Breast epithelium (tissue), 3 donors: ENCODE measurements around the gene MAP10.

Experiments used
- CTCF ChIP-seq, 3 donors: fragments of 450-650 bp; IDR thresholded peaks; one replicate each; pipeline ENCODE4 v1.5.1; 2016 to 2017; ENCODE audit warnings: antibody characterized with exemption in 3 of 3, mild to moderate bottlenecking in 3 of 3, moderate library complexity in 3 of 3
- POLR2A ChIP-seq: fragments of 450-650 bp; IDR thresholded peaks from one replicate; pipeline ENCODE4 v1.6.1; 2016; ENCODE audit warnings: antibody characterized with exemption, mild to moderate bottlenecking, moderate library complexity
- POLR2AphosphoS5 ChIP-seq, 3 donors: sonication (generic); formaldehyde crosslinking; IDR thresholded peaks; one replicate each; pipeline ENCODE4 v1.6.1; 2017; ENCODE audit warnings: antibody characterized with exemption in 3 of 3

- TF ChIP-seq CTCF (IDR thresholded peaks at IDR 0.05) (no peak), POLR2AphosphoS5 (IDR thresholded peaks at IDR 0.05) (no peak), POLR2A (no peak)
Observed at GRCh38 chr1:232793944-232794343, 11.3 kb upstream of the MAP10 start.
